Stimulated activated CD8-positive, alpha-beta memory T cell treated with anti-CD3 and anti-CD28 coated beads, Interleukin-12 subunit alpha, Interleukin-12 subunit beta, amount 100 ng/mL, for 4 hours (primary cell): ENCODE data around the gene TAF11L2.
A peak's percentile ranks its signal among the peaks of the same experiment; 100 is the strongest.
"Not testable (repeated sequence)": the region's sequence is repeated elsewhere in the genome, so short reads cannot be mapped to it uniquely, and the experiment has no call there.

Experiments used
- DNase-seq: peaks from one replicate; pipeline ENCODE4 v3.0.0-alpha.2; 2020; ENCODE audit warnings: low read depth

TAF11L2 gene

GRCh38 chr5:17497931-17498330 lies at the start of gene TAF11L2:
TAF11L2 (plus strand) TSS chr5:17498231.
- DNase-seq = not testable (repeated sequence)

- DNase-seq = no peak
Observed at GRCh38 chr5:17448877-17449276, 49.2 kb upstream of the TAF11L2 start.

GRCh38 chr5:17452936-17453335 lies 45.1 kb upstream of the TAF11L2 start:
- no peak for DNase-seq

- no peak for DNase-seq
Observed at GRCh38 chr5:17455942-17456341, 42.1 kb upstream of the TAF11L2 start.

- DNase-seq = no peak
Observed at GRCh38 chr5:17461793-17462192, 36.2 kb upstream of the TAF11L2 start.

GRCh38 chr5:17463653-17464052 lies 34.4 kb upstream of the TAF11L2 start:
- no peak for DNase-seq

GRCh38 chr5:17470064-17470463 lies 28.0 kb upstream of the TAF11L2 start:
- no peak for DNase-seq

GRCh38 chr5:17475064-17475463 lies 23.0 kb upstream of the TAF11L2 start:
- not testable (repeated sequence) for DNase-seq

GRCh38 chr5:17477043-17477442 lies 21.0 kb upstream of the TAF11L2 start:
- no peak for DNase-seq

GRCh38 chr5:17477573-17478265 lies 20.3 kb upstream of the TAF11L2 start:
- DNase-seq = no peak

- no peak for DNase-seq
Observed at GRCh38 chr5:17481378-17481777, 16.7 kb upstream of the TAF11L2 start.

- no peak for DNase-seq
Observed at GRCh38 chr5:17482790-17483189, 15.2 kb upstream of the TAF11L2 start.

GRCh38 chr5:17486464-17487173 lies 11.4 kb upstream of the TAF11L2 start:
- DNase-seq = not testable (repeated sequence)

- DNase-seq = no peak
Observed at GRCh38 chr5:17487174-17487512, 10.9 kb upstream of the TAF11L2 start.

- DNase-seq = not testable (repeated sequence)
Observed at GRCh38 chr5:17491257-17491656, 6.8 kb upstream of the TAF11L2 start.

- DNase-seq = no peak
Observed at GRCh38 chr5:17492770-17493169, 5.3 kb upstream of the TAF11L2 start.

GRCh38 chr5:17497446-17497845 lies 585 bp upstream of the TAF11L2 start:
- no peak for DNase-seq

GRCh38 chr5:17511775-17512325 lies 13.8 kb downstream of the TAF11L2 start:
- no peak for DNase-seq

- peak; percentile 8 for DNase-seq
Observed at GRCh38 chr5:17517526-17517925, 19.5 kb downstream of the TAF11L2 start.

- DNase-seq = not testable (repeated sequence)
Observed at GRCh38 chr5:17518067-17518466, 20.0 kb downstream of the TAF11L2 start, which contains the start of gene TAF11L3. TAF11L3 (plus strand) TSS chr5:17518367.

GRCh38 chr5:17519508-17519907 lies 21.5 kb downstream of the TAF11L2 start:
- DNase-seq = not testable (repeated sequence)

- not testable (repeated sequence) for DNase-seq
Observed at GRCh38 chr5:17521501-17521900, 23.5 kb downstream of the TAF11L2 start, which contains the start of gene TAF11L4. TAF11L4 (plus strand) TSS chr5:17521801.

- not testable (repeated sequence) for DNase-seq
Observed at GRCh38 chr5:17524935-17525334, 26.9 kb downstream of the TAF11L2 start, which contains the start of gene TAF11L5. TAF11L5 (plus strand) TSS chr5:17525235.
